Measurements from ENCODE around the gene GNG7.
A peak's percentile ranks its signal among the peaks of the same experiment; 100 is the strongest.

The GNG7 gene

DNA sequence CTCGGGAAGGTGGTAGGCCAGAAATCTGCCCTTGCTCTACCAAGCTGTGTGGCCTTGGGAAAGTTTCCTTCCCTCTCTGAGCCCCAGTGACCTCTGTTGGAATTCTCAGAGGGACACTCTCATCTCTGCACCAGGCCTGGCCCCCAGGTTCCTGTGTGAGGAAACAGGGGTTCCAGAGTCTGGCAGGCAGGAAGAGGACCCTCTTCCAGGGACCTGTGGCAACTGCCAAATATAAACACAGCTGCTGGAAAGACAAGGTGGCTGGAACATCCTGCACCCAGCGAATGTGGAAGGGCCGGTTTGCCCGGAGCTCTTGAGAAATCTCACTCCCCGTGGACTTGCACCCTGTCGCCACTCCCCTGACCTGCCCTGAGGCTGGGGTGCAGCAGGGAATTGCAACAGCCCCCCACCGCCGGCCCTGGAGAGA is 173.8 kb downstream of the GNG7 start:
- no peak overlapping the region for H3K4me3 ChIP-seq (ENCODE audit: low read depth, low read length)
- TF ChIP-seq, protein P1, sequence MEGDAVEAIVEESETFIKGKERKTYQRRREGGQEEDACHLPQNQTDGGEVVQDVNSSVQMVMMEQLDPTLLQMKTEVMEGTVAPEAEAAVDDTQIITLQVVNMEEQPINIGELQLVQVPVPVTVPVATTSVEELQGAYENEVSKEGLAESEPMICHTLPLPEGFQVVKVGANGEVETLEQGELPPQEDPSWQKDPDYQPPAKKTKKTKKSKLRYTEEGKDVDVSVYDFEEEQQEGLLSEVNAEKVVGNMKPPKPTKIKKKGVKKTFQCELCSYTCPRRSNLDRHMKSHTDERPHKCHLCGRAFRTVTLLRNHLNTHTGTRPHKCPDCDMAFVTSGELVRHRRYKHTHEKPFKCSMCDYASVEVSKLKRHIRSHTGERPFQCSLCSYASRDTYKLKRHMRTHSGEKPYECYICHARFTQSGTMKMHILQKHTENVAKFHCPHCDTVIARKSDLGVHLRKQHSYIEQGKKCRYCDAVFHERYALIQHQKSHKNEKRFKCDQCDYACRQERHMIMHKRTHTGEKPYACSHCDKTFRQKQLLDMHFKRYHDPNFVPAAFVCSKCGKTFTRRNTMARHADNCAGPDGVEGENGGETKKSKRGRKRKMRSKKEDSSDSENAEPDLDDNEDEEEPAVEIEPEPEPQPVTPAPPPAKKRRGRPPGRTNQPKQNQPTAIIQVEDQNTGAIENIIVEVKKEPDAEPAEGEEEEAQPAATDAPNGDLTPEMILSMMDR (IDR thresholded peaks at IDR 0.05; ENCODE audit: borderline replicate concordance, insufficient read depth, low read depth, low read length), result no peak

DNA sequence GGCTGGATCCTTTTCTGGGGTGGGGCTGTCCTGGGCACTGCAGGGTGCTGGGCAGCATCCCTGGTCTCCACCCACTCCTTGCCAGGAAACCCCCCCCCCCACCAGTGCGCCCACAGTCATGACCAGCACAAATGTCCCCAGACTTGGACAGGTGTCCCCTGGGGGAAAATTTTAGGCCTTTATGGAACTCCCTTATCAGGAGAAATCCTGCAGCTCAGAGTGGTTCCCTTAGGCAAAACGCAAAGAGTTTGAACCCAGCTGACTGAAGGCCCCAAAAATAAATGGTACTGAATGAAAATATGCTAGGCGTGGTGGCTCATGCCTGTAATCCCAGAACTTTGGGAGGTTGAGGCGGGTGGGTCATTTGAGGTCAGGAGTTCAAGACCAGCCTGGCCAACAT is 174.8 kb downstream of the GNG7 start:
- TF ChIP-seq, protein P1 (IDR thresholded peaks at IDR 0.05; ENCODE audit: borderline replicate concordance, insufficient read depth, low read depth, low read length), result no peak

DNA sequence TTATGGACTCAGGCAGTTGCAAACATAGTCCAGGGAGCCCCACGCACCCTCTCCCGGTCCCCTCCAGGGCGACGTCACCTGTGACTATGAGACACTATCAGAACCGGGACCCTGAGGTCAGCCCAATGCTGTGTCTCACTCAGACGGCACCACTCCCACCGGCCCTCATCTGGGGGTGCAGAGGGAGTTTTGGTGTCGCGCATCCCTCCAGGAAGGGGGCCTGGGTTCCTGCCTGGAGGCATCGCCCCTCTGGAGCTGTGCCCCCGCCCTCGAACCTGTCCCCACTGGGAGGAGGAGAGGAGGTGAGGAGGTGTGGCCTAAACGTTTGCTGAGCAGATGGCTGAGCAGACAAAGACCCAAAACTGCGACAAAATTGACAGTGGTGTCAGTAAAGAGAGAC is 175.3 kb downstream of the GNG7 start:
- TF ChIP-seq, protein P1 (IDR thresholded peaks at IDR 0.05; ENCODE audit: borderline replicate concordance, insufficient read depth, low read depth, low read length), result no peak
- H3K4me3 ChIP-seq (ENCODE audit: low read depth, low read length), result no peak overlapping the region

More for the DNA sequence above, 174.8 kb downstream of the GNG7 start:
- no peak overlapping the region for H3K4me3 ChIP-seq (ENCODE audit: low read depth, low read length)

DNA sequence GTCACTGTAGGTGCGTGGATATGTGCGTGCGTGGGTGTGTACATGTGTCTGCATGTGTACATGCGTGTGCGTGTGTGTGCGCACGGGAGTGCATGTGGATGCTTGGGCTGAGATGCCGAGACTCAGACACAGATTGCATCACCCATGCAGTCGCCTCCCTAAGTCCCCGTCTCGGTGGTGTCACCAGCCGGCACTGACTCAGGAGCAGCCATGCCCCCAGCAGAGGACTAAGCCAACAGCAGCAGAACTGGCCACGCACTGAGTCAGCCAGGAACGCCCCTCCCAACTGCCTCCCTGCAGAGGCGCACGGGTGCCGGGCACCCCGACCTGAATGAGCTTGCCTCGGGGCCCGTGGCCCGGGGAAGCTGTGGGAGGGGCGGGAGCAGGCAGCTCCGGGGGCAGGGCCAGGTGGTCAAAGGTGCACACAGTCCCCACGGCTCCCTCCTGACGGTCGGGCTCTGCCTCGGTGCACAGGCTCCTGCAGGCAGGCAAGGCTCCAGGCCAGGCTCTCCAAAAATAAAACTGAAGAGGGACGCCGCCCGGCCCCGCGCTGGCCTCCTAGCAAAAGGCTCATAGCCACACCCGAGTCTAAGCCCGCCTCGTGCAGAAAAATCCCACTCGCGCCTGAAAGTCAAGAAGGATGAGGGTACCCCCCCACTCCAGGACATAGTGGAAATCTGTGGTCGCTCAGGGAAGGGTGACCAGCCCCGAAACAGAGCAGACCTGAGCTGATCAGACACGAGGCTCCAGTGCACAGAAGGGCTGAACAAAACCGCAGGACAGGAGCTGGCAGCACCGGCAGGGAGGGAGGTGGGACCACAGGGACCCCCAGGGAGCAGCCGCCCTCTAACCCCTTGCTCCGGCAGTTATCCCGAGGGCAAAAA is 177.4 kb downstream of the GNG7 start:
- peak overlapping the region; percentile 46 for H3K4me3 ChIP-seq (ENCODE audit: low read depth, low read length)

DNA sequence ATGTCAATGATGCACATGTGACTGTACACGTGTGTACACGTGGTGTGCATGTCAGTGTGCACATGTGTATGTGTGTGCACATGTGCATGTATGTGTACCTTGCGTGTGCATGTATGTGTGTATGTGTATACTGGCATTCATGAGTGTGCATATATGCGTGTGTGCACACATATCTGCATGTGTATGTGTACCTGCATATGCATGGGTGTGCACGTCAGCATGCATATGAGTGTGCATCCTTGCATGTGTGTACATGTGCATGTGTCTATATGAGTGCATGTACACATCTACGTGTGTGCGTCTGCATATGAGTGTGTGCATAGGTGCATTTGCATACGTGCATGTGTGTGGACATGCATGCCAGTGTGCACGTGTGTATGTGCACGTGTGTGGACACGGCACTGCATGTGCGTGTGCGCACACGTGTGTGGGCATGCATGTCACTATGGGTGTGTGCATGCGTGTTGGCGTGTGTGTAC is 178.1 kb downstream of the GNG7 start:
- TF ChIP-seq, protein P1 (IDR thresholded peaks at IDR 0.05; ENCODE audit: borderline replicate concordance, insufficient read depth, low read depth, low read length), result no peak
- no peak overlapping the region for H3K4me3 ChIP-seq (ENCODE audit: low read depth, low read length)

More for the DNA sequence above, 177.4 kb downstream of the GNG7 start:
- TF ChIP-seq, protein P1 (IDR thresholded peaks at IDR 0.05; ENCODE audit: borderline replicate concordance, insufficient read depth, low read depth, low read length), result no peak

DNA sequence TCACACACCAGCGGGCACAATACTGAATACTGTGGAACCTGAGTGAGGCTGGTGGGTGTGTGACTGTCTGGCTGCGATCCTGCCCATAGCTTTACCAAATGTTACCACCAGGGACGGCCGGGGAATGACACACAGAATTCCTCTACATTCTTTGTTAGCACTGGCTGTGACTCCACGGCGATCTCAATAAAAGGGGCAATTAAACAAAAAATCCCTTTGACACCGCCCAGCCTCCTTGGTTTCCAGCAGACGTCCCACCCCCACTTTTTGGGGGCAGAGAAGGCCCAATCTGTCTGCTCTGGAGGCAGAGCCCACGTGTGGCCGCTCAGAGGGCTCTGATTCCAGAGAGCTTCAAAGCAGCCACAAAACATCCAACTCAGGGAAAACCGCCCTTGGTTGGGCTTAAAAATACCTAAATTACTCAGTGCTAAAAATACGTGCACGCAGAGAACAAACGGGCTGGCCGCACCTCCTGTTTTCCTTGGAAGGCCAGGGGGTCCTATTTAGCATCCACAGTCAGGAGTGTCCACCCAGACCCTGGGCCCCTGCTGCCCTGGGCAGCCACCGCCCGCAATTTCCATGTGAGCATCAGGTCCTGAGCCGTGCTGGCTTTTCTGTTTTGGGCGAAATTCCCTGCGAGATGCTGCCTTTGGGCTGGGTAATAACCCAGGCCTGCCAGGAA is 178.7 kb downstream of the GNG7 start:
- H3K4me3 ChIP-seq (ENCODE audit: low read depth, low read length), result no peak overlapping the region
- TF ChIP-seq, protein P1 (IDR thresholded peaks at IDR 0.05; ENCODE audit: borderline replicate concordance, insufficient read depth, low read depth, low read length), result no peak
